ENCODE results near the gene DCUN1D3.
"Not testable (repeated sequence)": the region's sequence is repeated elsewhere in the genome, so short reads cannot be mapped to it uniquely, and the experiment has no call there.

DCUN1D3 gene, protein sequence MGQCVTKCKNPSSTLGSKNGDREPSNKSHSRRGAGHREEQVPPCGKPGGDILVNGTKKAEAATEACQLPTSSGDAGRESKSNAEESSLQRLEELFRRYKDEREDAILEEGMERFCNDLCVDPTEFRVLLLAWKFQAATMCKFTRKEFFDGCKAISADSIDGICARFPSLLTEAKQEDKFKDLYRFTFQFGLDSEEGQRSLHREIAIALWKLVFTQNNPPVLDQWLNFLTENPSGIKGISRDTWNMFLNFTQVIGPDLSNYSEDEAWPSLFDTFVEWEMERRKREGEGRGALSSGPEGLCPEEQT

DNA sequence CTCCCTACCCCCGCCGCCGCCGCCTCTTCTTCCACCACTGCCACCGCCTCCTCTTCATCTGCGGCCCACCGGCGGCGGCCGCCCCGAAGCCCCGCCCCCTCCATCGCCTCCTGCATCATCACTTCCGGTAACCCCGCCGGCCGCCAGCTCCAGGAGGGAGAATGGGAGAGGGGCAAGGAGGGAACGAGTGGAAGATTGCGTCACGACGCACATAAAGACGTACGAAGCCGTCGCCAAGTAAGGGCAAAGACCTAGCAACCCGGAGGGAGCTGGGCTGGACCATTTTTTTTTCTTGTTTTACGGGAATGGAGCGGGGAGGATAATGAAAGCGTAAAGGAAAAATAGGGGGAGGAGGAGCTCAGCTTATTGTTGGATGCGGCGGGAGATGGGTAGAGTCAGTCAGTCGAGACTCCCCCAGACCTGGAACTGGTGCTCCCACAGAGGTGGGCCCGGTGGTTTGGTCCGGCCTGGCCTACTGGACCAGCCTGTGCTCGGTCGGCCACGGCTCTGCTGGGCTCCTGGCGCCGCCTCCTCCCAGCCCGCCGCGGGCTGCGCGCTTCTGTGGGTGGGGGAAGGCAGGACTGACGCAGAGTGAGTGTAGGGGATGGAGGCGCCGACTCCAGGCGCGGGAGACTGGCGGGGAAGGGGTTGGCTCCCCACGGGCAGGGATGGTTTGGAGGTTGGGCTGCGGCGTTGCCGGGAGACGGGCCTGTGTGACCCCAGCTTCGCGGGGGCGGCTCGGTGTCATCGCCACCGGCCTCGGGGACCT is at the start of gene DCUN1D3, which contains the start of gene LYRM1:
DCUN1D3 (minus strand) TSS at position 60 of the 769 bp plus-strand sequence. CDS start 37,820 bp downstream, outside the sequence.
LYRM1 (plus strand) TSS at position 473 of the 769 bp plus-strand sequence. CDS start 14,785 bp downstream, outside the sequence.
- DNase-seq = peak; percentile 96

DNA sequence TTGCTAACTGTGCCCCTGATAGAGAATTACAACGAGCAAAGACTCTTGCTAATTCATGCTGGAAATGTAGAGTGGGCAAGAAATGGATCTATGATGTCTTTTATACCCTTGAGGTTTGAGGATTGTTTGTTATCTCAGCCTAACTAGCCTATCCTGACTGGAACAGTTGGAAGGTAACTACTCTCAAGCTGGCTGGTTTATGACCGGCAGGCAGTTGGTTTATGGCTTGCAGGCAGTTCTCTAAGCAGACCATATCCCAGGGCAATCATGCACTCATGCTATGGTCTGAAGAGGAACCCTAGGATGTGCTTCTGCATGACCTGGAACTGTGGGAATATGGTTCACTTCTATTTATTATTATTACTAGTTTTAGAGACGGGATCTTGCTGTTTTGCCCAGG is 49.5 kb upstream of the DCUN1D3 start:
- no peak for DNase-seq

DNA sequence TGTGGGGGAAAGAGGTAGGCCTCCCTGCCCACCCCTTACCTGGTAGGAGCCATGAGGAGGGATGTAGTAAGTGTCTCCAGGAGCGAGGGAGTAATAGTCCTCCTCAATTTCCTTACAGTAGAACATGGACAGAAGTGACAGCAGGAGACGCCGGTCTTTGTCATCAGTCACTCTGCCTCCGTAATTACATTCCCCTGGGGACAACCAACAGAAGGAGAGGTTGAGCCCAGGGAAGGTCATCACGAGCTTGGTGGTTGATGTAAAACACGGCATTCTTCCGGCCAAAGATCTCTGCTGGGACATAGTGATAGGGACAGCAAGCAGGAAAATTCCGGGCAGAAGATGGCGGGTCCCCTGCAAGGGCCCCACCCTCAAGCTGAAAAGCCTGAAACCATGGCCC is 48.3 kb upstream of the DCUN1D3 start:
- no peak for DNase-seq

DNA sequence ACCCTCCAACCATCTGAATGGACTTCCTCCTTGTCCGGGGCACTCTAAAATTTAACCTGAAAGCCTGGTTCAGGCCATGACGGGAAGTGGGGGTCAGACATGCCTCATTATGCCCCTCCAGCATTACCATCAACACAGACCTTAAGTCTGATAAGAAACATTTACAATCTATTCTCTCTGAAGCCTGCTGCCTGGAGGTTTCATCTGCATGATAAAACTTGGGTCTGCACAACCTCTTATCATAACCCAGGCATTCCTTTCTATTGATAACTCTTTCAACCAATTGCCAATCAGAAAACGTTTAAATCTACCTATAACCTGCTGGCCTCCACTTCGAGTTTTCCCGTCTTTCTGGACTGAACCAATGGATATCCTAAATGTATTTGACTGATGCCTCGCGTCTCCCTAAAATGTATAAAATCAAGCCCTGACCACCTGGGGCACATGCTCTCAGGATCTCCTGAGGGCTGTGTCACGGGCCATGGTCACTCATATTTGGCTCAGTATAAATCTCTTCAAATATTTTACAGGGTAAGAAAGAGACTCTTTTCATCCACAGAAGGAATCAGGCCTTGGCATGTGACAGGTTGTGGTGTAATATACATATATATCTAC is 46.0 kb upstream of the DCUN1D3 start:
- no peak for DNase-seq

DNA sequence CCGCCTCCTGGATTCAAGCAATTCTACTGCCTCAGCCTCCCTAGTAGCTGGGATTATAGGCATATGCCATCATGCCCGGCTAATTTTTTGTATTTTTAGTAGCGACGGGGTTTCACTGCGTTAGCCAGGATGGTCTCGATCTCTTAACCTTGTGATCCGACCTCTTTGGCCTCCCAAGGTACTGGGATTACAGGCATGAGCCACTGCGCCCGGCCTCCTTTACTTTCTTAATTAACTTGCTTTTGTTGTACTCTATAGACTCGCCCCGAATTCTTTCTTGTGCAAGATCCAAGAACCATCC is 45.4 kb upstream of the DCUN1D3 start:
- DNase-seq = not testable (repeated sequence)

DNA sequence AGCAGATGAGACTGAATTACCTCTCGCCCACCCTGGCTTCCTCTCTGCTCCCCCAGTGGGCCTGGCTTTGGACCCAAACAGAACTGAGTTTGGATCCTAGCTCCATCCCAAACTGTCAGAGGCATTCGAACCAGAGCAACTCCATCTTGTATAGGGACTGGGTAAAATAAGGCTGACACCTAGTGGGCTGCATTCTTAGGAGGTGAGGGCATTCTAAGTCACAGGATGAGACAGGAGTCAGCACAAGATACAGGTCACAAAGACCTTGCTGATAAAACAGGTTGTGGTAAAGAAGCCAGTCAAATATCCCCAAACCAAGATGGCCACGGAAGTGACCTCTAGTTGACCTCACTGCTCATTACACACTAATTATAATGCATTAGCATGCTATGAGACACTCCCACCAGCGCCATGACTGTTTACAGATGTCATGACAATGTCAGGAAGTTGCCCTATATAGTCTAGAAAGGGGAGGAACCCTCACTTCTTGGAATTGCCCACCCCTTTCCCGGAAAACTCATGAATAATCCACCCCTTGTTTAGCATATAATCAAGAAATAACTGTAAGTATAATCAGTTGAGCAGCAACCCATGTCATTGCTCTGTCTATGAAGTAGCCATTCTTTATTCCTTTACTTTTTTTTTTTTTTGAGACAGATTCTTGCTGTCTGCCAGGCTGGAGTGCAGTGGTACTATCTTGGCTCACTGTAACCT is 44.9 kb upstream of the DCUN1D3 start:
- DNase-seq = no peak

DNA sequence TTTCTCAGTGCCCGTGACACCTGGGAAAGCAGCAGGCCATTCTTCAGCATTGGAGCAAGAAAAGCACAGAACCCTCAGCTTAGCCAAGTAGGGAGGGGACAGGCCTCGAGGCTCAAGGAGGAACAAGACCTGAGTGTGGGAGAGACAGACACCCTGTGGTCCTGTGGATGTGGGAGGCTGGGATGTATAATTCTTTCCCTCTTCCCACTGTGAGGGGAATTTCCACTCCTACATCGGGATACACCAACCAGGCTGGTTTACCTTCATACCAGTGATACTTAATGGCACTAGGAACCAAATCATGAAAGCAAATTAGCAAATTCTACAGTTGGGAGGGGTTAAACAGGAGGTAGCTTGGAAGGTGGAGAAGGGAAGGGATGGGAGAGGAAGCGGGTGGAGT is 42.1 kb upstream of the DCUN1D3 start:
- no peak for DNase-seq

DNA sequence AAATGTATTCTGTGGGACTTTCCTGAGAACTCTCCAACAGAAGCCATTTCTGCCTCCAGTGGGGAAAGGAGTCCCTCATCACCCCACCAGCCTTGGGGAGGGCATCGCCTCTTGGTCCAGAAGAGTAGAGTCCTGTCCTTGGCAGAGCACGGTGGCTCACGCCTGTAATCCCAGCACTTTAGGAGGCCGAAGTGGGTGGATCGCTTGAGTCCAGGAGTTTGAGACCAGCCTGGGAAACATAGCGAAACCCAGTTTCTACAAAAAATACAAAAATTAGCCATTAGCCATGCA is 41.4 kb upstream of the DCUN1D3 start:
- DNase-seq = no peak

DNA sequence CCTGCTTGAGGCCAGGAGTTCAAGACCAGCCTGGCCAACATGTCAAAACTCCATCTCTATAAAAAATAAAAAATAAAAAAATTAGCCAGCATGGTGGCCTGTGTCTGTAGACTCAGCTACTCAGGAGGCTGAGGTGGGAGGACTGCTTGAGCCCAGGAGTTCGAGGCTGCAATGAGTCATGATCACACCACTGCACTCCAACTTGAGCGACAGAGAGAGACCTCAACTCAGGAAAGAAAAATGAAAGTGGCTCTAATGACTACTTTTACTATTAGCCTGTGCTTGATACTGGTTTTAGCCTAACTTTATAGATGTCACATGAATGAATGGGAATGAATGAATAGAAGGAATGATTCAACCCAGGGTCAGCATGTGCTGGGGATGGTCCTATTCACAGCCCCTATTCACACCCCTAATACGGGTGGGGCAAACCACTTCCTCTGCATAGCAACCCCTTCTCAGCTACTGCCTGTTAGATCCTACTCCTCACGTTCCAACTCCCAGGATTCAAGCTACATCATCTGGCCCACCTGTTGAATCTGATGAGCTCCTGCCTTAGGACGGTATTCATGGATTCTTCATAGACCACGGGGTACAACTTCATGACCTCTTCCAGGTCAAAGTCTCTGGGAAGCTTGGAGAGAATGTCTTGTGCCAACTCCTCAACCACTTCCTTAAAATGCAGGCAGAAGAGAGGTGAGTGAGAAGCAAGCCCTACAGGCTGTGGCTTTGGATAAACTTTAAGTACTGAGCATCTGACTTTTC is 40.9 kb upstream of the DCUN1D3 start:
- no peak for DNase-seq

DNA sequence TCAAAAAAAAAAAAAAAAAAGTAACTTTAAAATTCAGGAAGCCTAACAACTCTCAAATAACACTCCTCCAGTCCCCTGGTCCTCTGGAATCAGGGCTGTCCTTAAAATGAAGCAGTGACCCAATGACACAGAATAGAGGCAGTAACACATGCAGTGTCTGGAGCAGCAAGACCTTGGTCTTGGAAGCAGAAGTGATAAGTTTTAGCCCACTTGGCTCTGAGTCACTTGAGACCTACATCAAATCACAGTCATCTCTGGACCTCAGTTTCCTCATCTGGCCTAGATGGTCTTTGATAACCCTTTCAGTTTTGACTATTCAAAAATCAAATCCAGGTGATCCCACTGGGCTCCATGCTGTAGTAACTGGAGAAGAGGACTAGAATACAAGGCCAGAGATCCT is 39.5 kb upstream of the DCUN1D3 start:
- no peak for DNase-seq

DNA sequence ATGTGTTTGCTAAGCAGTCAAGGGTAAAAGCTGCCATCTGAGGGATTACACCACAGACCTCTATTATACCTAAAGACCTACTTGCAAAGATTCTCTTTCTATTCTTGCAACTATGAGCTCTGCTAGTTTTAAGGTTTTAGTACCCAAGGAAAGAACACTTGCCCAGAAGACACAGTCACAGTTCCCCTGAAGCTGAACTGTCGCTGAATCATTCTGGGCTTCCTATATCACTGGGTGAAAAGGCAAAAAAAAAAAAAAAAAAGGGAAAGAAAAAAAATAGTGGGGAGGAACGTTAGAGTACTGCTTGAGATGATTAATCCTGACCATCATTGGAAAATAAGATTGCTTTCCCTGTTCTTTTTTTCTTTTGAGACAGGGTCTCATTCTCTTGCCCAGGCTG is 38.3 kb upstream of the DCUN1D3 start:
- no peak for DNase-seq

DNA sequence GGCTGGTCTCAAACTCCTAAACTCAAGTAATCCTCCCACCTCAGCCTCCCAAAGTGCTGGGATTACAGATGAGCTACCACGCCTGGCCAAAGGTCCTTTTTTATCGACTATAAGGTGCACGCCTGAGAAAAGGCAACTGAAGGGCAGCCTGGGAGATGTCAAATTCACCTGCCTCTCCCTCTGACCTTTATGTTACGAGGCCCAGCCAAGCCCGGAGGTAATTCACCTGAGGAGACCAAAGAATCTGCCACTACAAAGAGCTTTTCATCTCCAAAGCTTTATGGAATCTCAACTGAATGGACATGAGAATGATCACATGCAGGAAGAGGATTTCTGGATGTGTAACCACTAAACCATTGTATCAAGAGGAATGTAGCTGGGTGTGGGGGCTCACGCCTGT is 37.6 kb upstream of the DCUN1D3 start:
- no peak for DNase-seq

DNA sequence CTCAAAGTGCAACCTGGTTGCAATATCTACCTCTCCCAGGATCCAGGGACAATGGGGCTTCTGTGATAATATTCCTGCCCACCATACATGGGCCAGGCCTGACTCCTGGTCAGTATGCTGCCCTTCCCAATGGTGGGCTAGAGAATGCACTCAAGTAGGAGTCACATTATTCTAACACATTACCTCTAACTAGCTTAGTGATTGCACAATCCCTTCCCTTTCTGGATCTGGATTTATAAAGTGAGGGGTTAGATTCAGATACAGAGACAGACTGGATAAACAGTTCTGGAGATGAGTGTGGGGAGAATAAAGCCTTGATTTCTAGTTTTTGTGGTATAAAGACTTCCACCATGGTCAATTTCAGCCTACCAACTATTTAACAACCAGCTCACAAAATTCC is 33.4 kb upstream of the DCUN1D3 start:
- no peak for DNase-seq

DNA sequence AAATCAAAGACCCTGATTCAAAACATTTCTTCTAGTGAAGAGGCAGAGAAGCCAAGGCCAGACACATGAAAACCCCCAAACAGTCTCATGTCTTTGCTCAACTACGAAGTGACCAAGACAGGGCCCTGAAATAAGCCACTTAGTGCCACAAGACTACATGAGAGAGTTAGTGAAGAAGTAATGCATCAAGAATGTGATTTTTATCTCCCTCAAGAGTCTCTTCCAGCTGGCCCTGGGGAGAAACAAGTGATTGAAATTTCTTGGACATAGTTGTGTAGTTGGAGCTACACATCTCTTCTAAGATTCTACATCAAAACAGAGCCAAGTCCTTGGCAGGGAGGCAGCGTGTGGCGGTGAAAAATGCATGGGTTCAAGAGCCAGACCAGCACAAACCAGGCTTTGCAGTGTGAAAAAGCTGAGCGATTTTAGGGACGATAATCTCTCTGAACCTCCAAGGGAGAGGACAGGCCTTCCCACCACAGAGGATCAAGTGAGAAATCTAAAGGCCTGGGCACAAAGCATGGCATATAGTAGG is 31.0 kb upstream of the DCUN1D3 start:
- DNase-seq = no peak

DNA sequence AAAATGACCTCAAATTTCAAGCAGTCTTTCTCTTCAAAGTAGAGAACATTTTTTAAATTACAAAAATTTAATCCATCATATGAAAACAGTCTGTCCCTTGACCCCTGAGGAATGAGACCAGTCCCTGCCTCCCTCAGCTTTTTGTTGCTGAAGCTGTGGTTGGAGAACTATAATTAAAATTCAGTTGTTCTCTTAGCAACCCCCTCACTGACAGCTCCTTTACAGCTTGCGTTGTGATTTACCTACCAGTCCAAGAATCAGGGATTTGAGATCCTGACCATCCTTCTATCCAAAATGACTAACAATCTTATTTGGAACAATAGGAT is 30.2 kb upstream of the DCUN1D3 start:
- no peak for DNase-seq

DNA sequence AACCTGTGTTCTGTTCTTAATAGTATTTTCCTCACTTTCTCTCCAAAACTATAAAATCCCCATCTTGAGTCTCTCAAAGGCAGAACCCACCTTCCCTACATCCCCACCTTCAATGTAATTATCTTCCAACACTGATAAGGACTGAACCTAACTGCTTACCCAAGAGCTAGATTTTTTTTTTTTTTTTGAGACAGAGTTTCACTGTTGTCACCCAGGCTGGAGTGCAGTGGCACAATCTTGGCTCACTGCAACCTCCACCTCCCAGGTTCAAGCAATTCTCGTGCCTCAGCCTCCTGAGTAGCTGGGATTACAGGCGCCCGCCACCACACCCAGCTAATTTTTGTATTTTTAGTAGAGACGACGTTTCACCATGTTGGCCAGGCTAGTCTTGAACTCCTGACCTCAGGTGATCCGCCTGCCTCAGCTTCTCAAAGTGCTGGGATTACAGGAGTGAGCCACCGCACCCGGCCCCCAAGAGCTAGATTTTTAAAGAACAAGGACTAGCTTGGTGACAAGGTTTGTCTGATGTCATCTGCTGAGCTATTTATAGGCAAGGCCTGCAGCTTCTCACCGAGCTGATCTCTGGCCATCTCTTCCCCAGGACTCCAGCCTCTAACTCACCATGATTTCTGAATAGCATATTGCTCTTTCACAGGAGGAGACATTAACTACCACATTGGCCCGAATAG is 29.7 kb upstream of the DCUN1D3 start:
- not testable (repeated sequence) for DNase-seq

DNA sequence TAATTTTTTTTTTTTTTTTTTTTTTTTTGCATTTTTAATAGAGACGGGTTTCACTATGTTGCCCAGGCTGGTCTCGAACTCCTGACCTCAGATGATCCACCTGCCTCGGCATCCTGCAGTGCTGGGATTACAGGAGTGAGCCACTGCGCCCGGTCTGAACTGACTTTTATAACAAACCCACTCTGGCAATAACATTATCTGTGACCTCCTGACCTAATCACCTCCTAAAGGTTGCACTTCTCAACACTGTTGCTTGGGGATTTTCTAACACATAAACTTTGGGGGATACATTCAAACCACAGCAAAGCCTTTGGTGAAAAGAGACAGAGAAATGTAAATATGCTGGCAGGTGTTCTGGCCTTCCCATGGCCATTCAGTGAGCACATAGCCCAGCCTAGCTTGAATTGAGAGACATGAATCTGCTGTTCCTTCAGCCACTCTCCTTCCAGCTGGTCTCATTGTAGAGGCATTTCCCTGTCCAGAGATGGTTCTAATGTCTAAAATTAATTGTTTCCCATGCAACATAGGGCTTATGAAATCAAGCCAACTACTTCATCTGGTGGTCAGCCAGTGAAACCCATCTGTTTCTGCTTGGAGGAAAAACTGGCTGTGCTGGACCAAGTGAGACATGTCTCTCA is 28.7 kb upstream of the DCUN1D3 start:
- no peak for DNase-seq

DNA sequence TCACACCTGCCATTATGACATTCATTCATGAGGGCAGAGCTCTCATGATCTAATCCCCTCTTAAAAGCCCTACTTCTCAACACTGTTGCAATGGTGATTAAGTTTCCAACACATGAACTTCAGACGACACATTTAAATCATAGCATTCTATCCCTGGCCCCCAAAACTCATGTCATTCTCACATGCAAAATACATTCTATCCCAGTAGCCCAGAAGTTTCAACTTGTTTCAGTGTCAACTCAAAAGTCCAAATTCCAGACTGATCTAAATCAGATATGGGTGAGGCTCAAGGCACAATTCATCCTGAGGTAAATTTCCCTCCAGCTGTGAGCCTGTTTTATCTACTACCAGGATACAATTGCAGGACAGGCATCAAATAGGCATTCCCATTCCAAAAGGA is 25.6 kb upstream of the DCUN1D3 start:
- no peak for DNase-seq

DNA sequence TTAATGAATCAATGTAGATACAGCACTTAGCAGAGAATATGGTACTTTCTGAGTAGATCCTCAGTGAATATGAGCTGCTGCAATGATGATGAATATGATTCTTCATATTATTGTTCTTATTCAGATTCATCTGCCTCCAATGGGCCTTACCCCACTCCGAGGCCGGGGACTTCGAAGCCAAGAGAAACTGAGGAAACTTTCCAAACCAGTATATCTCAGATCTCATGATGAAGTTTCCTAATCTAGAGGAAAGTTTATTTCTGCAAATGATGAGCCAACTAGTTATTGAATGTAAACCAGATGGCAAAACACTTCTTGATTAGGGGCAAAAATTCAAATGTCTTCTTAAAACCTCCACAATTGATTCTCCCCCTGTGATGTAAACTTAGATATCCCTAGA is 23.7 kb upstream of the DCUN1D3 start:
- DNase-seq = no peak

DNA sequence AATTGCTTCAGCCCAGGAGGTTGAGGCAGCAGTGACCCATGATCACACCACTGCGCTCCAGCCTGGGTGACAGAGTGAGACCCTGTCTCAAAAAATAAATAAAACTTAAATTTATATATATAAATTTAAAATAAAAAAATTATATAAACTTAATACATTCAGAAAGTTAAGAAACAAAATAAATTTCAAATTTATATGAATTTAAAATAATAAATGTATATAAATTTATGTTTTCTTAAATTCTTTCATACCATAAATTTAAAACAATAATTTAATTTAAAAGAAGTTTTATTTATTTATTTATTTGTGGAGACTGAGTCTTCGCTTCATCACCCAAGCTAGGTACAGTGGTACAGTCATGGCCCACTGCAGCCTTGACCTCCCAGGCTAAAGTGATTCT is 20.6 kb upstream of the DCUN1D3 start:
- DNase-seq = no peak

DNA sequence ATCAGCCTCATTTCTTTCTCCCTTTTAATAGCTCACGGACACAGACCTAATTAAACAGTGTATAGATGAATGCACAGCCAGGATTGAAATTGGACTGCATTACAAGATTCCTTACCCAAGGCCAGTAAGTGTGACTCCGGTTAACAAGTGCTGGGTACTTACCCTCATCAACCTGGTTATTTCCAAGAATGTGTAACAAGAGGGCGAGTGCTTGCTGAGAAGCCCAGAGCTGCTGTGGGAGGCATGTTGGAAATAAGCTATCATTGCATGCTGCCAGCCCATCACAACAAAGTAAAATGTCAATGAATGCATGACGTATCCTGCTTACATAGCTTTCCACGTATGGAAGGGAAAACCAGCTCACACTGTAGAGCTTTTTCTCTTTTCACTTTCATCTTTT is 19.9 kb upstream of the DCUN1D3 start:
- no peak for DNase-seq

All from NCI-H526 treated with DMSO at 0.1 percent for 48 hours (cell line).